Neural progenitor cell (in vitro differentiated cells): Measurements from ENCODE around the gene ZMYND12. TPM values are rescaled to one million over a fixed set of nuclear protein-coding genes. Genes with fewer than 3 reads are reported as not detected.

Experiments
- DNase-seq: peaks from one replicate; pipeline ENCODE4 v3.0.0-alpha.2; 2016; ENCODE audit warnings: low spot score
- H2AFZ ChIP-seq: fragments of 200-600 bp; sonication (generic); replicated peaks from 2 replicates; pipeline ENCODE4 v1.6.1; 2016; ENCODE audit warnings: antibody characterized with exemption
- H3F3A ChIP-seq: fragments of 200-600 bp; sonication (generic); 2 replicates; pipeline ENCODE4 v1.6.1; 2016; ENCODE audit warnings: antibody characterized with exemption, low read depth
- H3K27ac ChIP-seq: fragments of 200-600 bp; sonication (generic); 2 replicates; pipeline ENCODE4 v1.5.1; 2016; ENCODE audit warnings: mild to moderate bottlenecking
- H3K27me3 ChIP-seq: fragments of 200-600 bp; sonication (generic); 2 replicates; pipeline ENCODE4 v1.6.1; 2016; ENCODE audit warnings: mild to moderate bottlenecking, moderate library complexity
- H3K36me3 ChIP-seq: fragments of 200-600 bp; sonication (generic); 2 replicates; pipeline ENCODE4 v1.5.1; 2016
- H3K4me1 ChIP-seq: fragments of 200-600 bp; sonication (generic); 2 replicates; pipeline ENCODE4 v1.6.1; 2016; ENCODE audit warnings: mixed run types
- H3K4me2 ChIP-seq: fragments of 200-600 bp; sonication (generic); 2 replicates; pipeline ENCODE4 v1.6.1; 2016
- H3K4me3 ChIP-seq: fragments of 200-600 bp; sonication (generic); 2 replicates; pipeline ENCODE4 v1.5.1; 2016
- H3K79me2 ChIP-seq: fragments of 200-600 bp; sonication (generic); 2 replicates; pipeline ENCODE4 v1.6.1; 2016; ENCODE audit warnings: low read depth
- H3K9ac ChIP-seq: fragments of 200-600 bp; sonication (generic); 2 replicates; pipeline ENCODE4 v1.6.1; 2016
- H3K9me3 ChIP-seq: fragments of 200-600 bp; sonication (generic); 2 replicates; pipeline ENCODE4 v1.5.1; 2016; ENCODE audit warnings: low read depth
- H4K20me1 ChIP-seq: fragments of 200-600 bp; sonication (generic); 2 replicates; pipeline ENCODE4 v1.6.1; 2016; ENCODE audit warnings: low read depth
- H3K27ac Mint-ChIP-seq: 3 replicates; pipeline ENCODE4 v1.8.0; 2021; ENCODE audit warnings: mixed read lengths
- H3K27me3 Mint-ChIP-seq: 2 replicates; pipeline ENCODE4 v1.8.0; 2022; ENCODE audit warnings: low read depth, mild to moderate bottlenecking, inconsistent platforms, moderate library complexity, mixed read lengths; ENCODE audit not compliant: insufficient read depth
- H3K36me3 Mint-ChIP-seq: 3 replicates; pipeline ENCODE4 v1.8.0; 2021; ENCODE audit warnings: mixed read lengths
- H3K4me1 Mint-ChIP-seq: 3 replicates; pipeline ENCODE4 v1.8.0; 2021; ENCODE audit warnings: mixed read lengths
- H3K4me3 Mint-ChIP-seq: 3 replicates; pipeline ENCODE4 v1.8.0; 2021; ENCODE audit warnings: mild to moderate bottlenecking, moderate library complexity, mixed read lengths
- H3K9me3 Mint-ChIP-seq: 3 replicates; pipeline ENCODE4 v1.8.0; 2020; ENCODE audit warnings: mixed read lengths
- CTCF ChIP-seq: fragments of 200-600 bp; sonication (generic); IDR thresholded peaks from 2 replicates; pipeline ENCODE4 v1.5.1; 2017; ENCODE audit warnings: antibody characterized with exemption, mild to moderate bottlenecking
- EZH2 ChIP-seq: fragments of 200-600 bp; sonication (generic); IDR thresholded peaks from 2 replicates; pipeline ENCODE4 v1.6.1; 2017; ENCODE audit warnings: antibody characterized with exemption, mild to moderate bottlenecking, moderate library complexity
- EZH2phosphoT487 ChIP-seq: fragments of 200-600 bp; sonication (generic); IDR thresholded peaks from 2 replicates; pipeline ENCODE4 v1.6.1; 2017; ENCODE audit warnings: antibody characterized with exemption
- total RNA-seq: library from RNA; depleted of rRNA; stranded (reverse); fragments of >200 nt; gene quantifications from 2 replicates; pipeline ENCODE4 v1.2.3, GENCODE V29; 2015; ENCODE audit warnings: low replicate concordance

ZMYND12 gene
- total RNA-seq, 1 donor from 2014 or later = 1.3 TPM

- Histone ChIP-seq H3K36me3 (no peaks in the 10 kb centered on the region), H2AFZ (no peak overlapping the region), H4K20me1 (no peaks in the 10 kb centered on the region), H3K4me3 (no peak overlapping the region), H3F3A (no peaks in the 10 kb centered on the region), H3K27ac (no peak overlapping the region), H3K9ac (no peak overlapping the region), H3K4me1 (no peaks in the 10 kb centered on the region), H3K79me2 (no peaks in the 10 kb centered on the region), H3K9me3 (no peaks in the 10 kb centered on the region), H3K4me2 (no peak overlapping the region), H3K27me3 (no peaks in the 10 kb centered on the region)
- TF ChIP-seq EZH2 (no peak), EZH2phosphoT487 (no peak), CTCF (no peak)
- no peaks in the 10 kb centered on the region for H3K9me3 Mint-ChIP-seq
- no peak for DNase-seq
- H3K36me3 Mint-ChIP-seq = no peaks in the 10 kb centered on the region
- H3K4me1 Mint-ChIP-seq = no peaks in the 10 kb centered on the region
- H3K27ac Mint-ChIP-seq = no peak overlapping the region
- H3K4me3 Mint-ChIP-seq = no peak overlapping the region
- H3K27me3 Mint-ChIP-seq = no peaks in the 10 kb centered on the region
These were observed 13.2 kb downstream of the ZMYND12 start for GRCh38 chr1:42442662-42443061.

GRCh38 chr1:42439940-42440339 lies 15.9 kb downstream of the ZMYND12 start:
- Histone ChIP-seq H3F3A (no peaks in the 10 kb centered on the region), H2AFZ (no peak overlapping the region), H3K4me1 (no peaks in the 10 kb centered on the region), H3K9ac (no peak overlapping the region), H3K27me3 (no peaks in the 10 kb centered on the region), H3K4me3 (no peak overlapping the region), H3K36me3 (no peaks in the 10 kb centered on the region), H3K79me2 (no peaks in the 10 kb centered on the region), H3K9me3 (no peaks in the 10 kb centered on the region), H4K20me1 (no peaks in the 10 kb centered on the region), H3K4me2 (no peak overlapping the region), H3K27ac (no peak overlapping the region)
- Mint-ChIP-seq H3K9me3 (no peaks in the 10 kb centered on the region), H3K27me3 (no peaks in the 10 kb centered on the region), H3K4me3 (no peak overlapping the region), H3K36me3 (no peaks in the 10 kb centered on the region), H3K4me1 (no peaks in the 10 kb centered on the region), H3K27ac (no peak overlapping the region)
- TF ChIP-seq CTCF = no peak
- no peak for DNase-seq

- H3K9me3 ChIP-seq = no peaks in the 10 kb centered on the region
- Mint-ChIP-seq H3K4me1 (no peaks in the 10 kb centered on the region), H3K9me3 (no peaks in the 10 kb centered on the region), H3K36me3 (no peaks in the 10 kb centered on the region), H3K4me3 (no peak overlapping the region), H3K27me3 (peaks cover 3% of the 10 kb centered on the region), H3K27ac (no peak overlapping the region)
- H4K20me1 ChIP-seq = no peaks in the 10 kb centered on the region
- no peaks in the 10 kb centered on the region for H3F3A ChIP-seq
- TF ChIP-seq CTCF = no peak
- TF ChIP-seq EZH2phosphoT487 = no peak
- TF ChIP-seq EZH2 = no peak
- no peaks in the 10 kb centered on the region for H3K4me1 ChIP-seq
- no peaks in the 10 kb centered on the region for H3K36me3 ChIP-seq
- no peaks in the 10 kb centered on the region for H3K27me3 ChIP-seq
- no peak overlapping the region for H3K4me3 ChIP-seq
- no peak overlapping the region for H2AFZ ChIP-seq
- H3K4me2 ChIP-seq = no peak overlapping the region
- H3K27ac ChIP-seq = no peak overlapping the region
- H3K79me2 ChIP-seq = no peaks in the 10 kb centered on the region
- no peak for DNase-seq
- no peak overlapping the region for H3K9ac ChIP-seq
These were observed 21.5 kb downstream of the ZMYND12 start for GRCh38 chr1:42434340-42434739.

- Histone ChIP-seq H3K9me3 (no peaks in the 10 kb centered on the region), H3K4me1 (no peaks in the 10 kb centered on the region), H4K20me1 (no peaks in the 10 kb centered on the region), H3K79me2 (no peaks in the 10 kb centered on the region), H3K27me3 (no peaks in the 10 kb centered on the region), H3K4me3 (no peak overlapping the region), H3K9ac (no peak overlapping the region), H3K27ac (no peak overlapping the region), H3F3A (no peaks in the 10 kb centered on the region), H2AFZ (no peak overlapping the region), H3K4me2 (no peak overlapping the region), H3K36me3 (no peaks in the 10 kb centered on the region)
- H3K9me3 Mint-ChIP-seq = no peaks in the 10 kb centered on the region
- H3K36me3 Mint-ChIP-seq = no peaks in the 10 kb centered on the region
- no peak for DNase-seq
- H3K4me3 Mint-ChIP-seq = no peak overlapping the region
- no peak overlapping the region for H3K27ac Mint-ChIP-seq
- TF ChIP-seq EZH2 (no peak), CTCF (no peak), EZH2phosphoT487 (no peak)
- H3K27me3 Mint-ChIP-seq = peaks cover 3% of the 10 kb centered on the region
- H3K4me1 Mint-ChIP-seq = no peaks in the 10 kb centered on the region
These were observed 22.5 kb downstream of the ZMYND12 start for GRCh38 chr1:42433369-42433768.
